Activated naive CD8-positive, alpha-beta T cell treated with anti-CD3 and anti-CD28 coated beads, Interleukin-2, amount 50 U/mL, for 16 hours (primary cell): ENCODE data around the gene ZNF562.

Experiments
- DNase-seq: peaks from one replicate; pipeline ENCODE4 v3.0.0-alpha.2; 2020; ENCODE audit warnings: low read depth, low spot score

Gene ZNF562

DNA sequence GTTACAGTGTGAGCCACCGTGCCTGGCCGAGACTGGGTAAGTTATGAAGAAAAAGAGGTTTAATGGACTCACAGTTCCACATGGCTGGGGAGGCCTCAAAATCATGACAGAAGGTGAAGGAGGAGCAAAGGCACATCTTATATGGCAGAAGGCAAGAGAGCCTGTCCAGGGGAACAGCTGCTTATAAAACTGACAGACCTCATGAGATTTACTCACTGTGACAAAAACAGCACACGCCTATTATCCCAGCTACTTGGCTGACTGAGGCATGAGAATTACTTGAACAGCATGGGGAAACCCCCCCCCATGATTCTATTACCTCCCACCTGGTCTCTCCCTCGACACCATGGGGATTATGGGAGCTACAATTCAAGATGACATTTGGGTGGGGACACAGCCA is 30.4 kb downstream of the ZNF562 start:
- no peak for DNase-seq

DNA sequence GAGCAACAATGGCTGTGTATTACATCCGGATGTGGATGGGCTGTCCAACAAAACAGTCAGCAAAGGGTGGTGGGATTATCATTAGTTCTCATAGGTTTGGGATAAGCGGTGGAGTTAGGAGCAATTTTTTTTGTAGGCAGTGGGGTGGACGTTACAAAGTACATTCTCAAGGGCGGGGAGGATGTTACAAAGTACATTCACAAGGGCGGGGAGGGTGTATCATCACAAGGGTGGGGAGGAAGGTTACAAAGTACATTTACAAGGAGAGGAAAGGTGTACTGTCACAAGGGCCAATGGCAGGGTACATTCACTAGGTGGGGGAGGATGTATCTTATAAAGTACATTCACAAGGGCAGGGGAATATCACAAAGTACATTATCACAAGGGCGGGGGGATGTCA is 33.1 kb downstream of the ZNF562 start:
- DNase-seq: no peak

DNA sequence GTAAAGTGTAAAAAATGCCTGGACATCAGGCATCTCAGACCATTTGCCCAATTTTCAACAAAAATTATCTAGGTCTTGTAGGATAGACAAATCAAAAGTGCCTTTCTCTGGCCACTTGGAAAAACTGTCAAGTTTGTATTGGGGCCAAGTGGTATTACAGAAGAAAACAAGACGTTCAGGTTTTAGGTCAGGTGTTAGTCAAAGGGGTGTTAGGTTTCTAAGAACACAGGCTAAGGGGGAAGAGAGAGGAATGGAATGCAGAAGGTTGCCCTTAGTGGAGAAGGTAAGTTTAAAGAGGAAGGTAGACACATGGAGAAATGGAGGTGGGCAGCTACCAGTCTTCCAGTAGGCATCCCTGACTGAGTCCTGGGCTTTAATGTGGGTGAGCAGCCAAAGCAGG is 33.9 kb downstream of the ZNF562 start:
- no peak for DNase-seq

DNA sequence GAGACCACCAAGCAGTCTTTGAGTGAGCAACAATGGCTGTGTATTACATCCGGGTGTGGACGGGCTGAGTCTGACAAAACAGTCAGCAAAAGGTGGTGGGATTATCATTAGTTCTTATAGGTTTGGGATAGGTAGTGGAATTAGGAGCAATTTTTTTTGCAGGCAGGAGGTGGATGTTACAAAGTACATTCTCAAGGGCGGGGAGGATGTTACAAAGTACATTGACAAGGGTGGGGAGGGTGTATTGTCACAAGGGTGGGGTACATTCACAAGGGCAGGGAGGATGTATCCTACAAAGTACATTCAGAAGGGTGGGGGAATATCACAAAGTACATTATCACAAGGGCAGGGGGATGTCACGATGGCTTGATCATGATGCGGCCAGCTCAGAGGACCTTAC is 38.9 kb downstream of the ZNF562 start:
- DNase-seq: no peak

DNA sequence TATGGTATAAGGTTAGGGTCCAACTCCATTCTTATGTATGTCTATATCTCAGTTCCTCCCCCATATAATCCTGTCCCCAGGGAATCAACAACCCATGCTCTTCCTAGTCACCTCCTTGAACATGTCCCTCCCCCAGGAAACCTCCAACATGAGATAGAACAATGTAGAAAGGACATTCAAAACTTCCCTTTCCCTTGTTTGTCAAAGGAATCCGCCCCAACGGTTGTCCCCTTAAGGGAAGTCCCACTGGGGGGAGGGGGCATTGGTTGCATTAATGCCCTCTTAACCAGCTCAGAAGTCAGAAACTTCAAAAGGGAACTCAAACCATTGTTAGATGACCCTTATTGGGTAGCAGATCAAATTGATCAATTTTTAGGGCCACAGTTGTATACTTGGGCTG is 47.0 kb downstream of the ZNF562 start:
- DNase-seq: no peak

DNA sequence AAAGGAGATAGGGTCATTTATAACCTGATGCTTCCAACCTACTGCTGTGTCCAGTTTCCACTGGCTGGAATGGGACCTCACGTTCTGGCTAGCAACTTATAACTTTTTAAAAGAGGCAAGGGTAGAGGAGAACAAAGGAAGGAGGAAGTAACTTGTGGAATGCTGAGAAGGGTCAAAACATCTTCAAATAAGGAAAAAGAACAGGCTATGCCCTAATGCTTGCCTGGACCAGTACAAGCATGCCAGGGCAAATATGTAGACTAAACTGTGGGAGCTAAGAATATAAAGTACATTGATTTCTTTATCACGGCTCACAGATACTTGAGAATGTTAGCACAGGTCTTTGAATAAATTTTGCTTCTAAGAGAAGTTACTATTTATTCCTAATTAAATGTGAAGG is 52.4 kb downstream of the ZNF562 start:
- no peak for DNase-seq

DNA sequence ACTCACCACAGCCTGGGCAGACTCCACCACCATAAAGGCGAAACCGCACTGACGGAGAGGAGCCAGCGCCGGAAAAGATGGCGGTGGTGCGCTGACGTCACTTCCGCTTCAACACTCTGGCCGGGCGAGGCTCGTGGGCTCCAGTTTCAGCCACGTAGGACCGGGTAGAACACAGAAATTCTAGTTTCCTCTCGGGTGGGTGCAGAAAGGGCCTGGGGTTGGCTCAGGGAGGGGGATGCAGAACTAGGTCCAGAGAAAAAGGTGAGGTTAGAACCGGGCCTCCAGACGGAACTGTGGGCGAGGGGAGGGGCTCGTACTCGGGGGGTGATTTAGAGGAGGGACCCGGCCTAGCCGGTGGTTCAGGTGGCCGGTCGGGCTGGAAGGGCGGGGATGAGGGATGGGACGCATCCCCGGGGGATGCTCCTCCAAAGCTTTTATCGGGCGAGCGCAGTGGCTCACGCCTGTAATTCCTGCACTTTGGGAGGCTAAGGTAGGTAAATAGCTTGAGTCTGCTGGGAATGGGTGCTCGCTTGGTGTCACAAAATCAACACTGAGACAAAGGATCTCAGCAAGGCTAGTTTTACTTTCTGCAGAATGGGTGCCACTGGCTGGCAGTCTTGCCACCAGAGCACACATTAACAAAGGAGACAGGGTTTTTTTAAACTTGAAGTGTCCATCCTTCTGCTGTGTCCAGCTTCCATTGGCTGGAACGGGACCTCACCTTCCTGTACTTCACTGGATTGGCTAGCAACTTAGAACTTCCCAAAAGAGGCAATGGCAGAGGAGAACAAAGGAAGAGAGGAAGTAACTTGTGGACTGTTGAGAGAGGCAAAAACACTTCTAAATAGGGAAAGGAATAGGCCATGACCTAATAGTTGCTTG is 53.5 kb downstream of the ZNF562 start, which contains the start of gene ZNF561:
Gene ZNF561 (minus strand): TSS at position 77 of the 882 bp plus-strand sequence. CDS start 1,776 bp downstream, outside the sequence.
- DNase-seq: peak; percentile 69

DNA sequence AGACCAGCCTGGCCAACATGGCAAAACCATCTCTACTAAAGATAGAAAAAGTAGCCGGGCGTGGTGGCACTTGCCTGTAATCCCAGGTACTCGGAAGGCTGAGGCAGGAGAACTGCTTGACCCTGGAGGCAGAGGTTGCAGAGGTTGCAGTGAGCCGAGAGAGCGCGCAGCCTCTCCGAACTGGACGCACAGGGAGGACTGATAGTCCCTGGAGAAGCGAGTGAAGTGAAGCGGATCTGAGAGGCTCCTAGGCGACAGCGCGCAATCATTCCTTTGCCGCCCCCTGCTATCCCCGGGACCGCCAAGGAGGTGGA is 54.1 kb downstream of the ZNF562 start:
- no peak for DNase-seq

DNA sequence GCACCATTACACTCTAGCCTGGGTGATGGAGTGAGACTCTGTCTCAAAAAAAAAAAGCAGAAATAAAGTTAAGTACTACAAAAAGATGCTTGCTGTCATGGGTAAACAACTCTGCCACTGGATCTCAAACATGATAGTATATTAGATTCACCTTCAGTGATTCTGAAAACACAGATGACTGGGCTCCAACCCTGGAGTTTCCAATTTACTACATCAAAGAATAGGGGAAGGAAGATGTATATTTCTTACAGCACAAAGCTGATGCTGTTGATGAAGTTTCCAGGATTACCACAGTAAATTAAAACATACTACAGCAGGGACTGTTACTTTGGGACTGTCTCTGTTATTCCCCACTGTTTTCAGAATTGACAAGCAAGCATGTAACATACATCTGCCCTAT is 59.1 kb downstream of the ZNF562 start:
- DNase-seq: no peak

DNA sequence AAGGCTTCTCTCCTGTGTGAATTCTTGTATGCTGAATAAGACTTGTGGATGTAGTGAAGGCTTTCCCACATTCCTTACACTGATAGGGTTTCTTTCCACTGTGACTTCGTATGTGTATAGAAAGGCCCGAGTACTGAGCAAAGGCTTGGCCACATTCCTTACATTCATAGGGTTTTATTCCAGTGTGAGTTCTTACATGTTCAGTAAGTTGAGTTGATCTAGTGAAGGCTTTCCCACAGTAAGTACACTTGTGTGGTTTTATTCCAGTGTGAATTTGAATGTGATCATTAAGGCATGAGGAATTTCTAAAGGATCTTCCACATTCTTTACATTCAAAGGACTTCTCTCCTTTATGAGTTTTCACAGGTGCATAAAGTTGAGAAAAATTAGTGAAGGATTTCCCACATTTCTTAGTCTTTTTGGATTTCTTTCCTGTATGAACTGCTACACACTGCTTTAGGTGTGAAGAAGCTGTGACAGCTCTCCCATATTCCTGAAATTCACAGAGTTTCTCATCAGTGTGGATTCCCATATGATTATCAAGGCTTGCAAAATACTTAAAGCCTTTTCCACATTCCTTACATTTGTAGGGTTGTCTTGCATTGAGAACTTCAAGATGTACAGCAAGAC is 64.3 kb downstream of the ZNF562 start:
- DNase-seq: no peak

DNA sequence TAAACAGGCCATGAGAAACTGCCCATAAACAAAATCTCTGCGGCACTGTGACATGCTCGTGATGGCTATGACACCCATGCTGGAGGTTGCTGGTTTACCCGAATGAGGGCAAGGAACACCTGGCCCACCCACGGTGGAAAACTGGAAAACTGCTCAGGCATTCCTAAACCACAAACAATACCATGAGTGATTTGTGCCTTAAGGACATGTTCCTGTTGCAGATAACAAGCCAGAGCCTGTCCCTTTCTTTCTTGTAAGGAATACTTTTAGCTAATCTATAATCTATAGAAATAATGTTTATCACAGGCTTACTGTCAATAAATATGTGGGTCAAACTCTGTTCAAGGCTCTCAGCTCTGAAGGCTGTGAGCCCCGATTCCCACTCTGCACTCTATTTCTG is 66.0 kb downstream of the ZNF562 start:
- DNase-seq: no peak

DNA sequence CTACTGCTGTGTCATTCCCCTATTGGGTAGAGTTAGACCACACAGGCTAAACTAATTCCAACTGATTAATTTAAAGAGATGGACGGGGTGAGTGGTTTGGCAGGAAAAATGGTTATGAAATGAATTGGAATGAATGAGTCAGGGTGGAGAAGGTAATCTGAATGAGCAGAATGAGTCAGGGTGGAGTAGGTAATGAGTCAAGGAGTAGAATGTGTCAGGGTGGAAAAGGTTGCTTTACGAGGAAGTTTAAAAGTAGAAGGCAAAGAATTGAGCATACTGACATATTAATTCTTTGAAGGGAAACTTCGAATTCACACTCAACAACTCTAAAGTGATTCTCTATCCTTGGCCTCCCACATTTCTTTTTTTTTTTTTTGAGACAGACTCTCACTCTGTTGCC is 77.9 kb downstream of the ZNF562 start:
- no peak for DNase-seq
